ENCODE measurements around the gene SPACA4. TPM values are rescaled to one million over a fixed set of nuclear protein-coding genes. Genes with fewer than 3 reads are reported as not detected.
A peak's percentile ranks its signal among the peaks of the same experiment; 100 is the strongest.

Gene SPACA4
- polyA plus RNA-seq, 1 donor (not counting 4 experiments of a cell fraction or from before 2014, with no cell fraction given): 0.08 TPM

DNA sequence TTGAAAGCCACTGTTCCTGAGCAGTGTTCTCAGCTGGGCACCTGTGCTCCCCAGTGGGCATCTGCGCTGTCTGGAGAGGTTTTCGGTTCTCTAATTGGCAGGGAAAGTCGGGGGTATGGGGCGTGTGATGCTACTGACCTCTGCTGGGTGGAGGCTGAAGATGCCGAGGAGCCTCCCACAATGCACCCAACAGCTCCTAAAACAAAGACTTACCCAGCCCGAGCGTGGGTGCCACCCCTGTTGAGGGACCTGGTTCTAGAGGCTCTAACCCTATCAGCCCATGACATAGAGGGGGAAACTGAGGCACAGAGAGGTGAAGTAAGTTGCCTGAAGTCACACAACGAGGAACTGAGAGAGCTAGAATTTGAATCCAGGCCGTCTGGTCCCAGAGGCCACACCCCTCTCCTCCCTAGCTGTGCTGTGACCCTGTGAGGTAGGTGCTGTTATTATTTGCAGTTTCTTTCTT is 2.3 kb downstream of the SPACA4 start:
- H3K4me2 ChIP-seq (ENCODE audit: control insufficient read depth, extremely low read depth, insufficient read depth, low read depth, low read length): no peak overlapping the region
- H3K36me3 ChIP-seq (ENCODE audit: control insufficient read depth in 2 of 2, extremely low read depth in 1 of 2, insufficient read depth in 2 of 2, low read length in 2 of 2): no peaks in the 10 kb centered on the region
- DNase-seq (ENCODE audit: low read depth, low spot score): no peak
- H3K9me3 ChIP-seq (ENCODE audit: control insufficient read depth, low read depth, low read length): no peaks in the 10 kb centered on the region
- no peak overlapping the region for H3K4me3 ChIP-seq (ENCODE audit: control insufficient read depth in 2 of 3, extremely low read depth in 1 of 3, insufficient read depth in 2 of 3, low read depth in 1 of 3, low read length in 3 of 3)
- dilution Hi-C loops (cut with MboI; ENCODE audit: extremely low pct_ligation_motif_present, low sequenced_read_pairs): no loop called here
- no peaks in the 10 kb centered on the region for H3K4me1 ChIP-seq (ENCODE audit: control insufficient read depth, extremely low read depth, insufficient read depth, low read length)
- no peak overlapping the region for H2AFZ ChIP-seq (ENCODE audit: control insufficient read depth, low read length)
- no peaks in the 10 kb centered on the region for H3K27me3 ChIP-seq (ENCODE audit: control insufficient read depth, extremely low read depth, insufficient read depth, low read length)
- no peak overlapping the region for H3K27ac ChIP-seq (ENCODE audit: control insufficient read depth, insufficient read depth, low read length)
- no peaks in the 10 kb centered on the region for H4K20me1 ChIP-seq (ENCODE audit: control insufficient read depth, extremely low read depth, insufficient read depth, low read length)
- H3K9me1 ChIP-seq (ENCODE audit: control insufficient read depth, extremely low read depth, insufficient read depth, low read length): no peaks in the 10 kb centered on the region
- FAIRE-seq: no peak
- H3K79me2 ChIP-seq (ENCODE audit: control insufficient read depth, insufficient read depth, low read length): no peaks in the 10 kb centered on the region
- no peak overlapping the region for H3K9ac ChIP-seq (ENCODE audit: control insufficient read depth, extremely low read depth, insufficient read depth, low read length)
- TF ChIP-seq CTCF (optimal IDR thresholded peaks at IDR 0.05 in 1 of 3, IDR thresholded peaks at IDR 0.05 in 1 of 3, conservative IDR thresholded peaks at IDR 0.05 in 1 of 3; ENCODE audit: extremely low read depth in 1 of 3, insufficient read depth in 2 of 3, low read length in 3 of 3) (peak; percentile 28 to 64 (median 58)), EZH2 (IDR thresholded peaks at IDR 0.05; ENCODE audit: low read length) (no peak)

DNA sequence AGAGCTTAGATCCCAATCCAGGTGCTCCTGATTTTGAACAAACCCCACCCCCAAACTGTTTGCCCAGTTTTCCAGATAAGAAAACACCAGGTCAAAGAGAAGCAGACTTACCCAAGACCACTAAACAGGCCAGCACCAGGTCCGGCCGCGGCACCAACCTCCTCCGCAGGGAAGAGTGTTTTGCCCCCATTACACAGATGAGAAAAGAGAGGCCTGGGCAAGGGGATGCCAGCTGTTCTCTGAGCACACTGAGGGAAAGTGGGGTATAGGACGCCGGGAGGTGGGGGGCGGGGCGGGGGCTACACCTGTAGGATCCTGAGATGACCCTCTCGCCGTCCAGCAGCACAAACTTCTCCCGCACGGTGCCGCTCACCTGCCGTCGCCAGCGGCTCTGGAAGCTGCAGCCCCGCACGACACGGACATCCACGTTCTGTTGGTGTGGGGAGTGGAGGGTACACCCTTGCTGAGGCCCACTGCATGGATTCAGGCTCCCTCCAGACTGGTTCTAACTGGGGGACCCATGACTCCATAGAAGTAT is 3.1 kb downstream of the SPACA4 start:
- DNase-seq (ENCODE audit: low read depth, low spot score): no peak
- H3K4me2 ChIP-seq (ENCODE audit: control insufficient read depth, extremely low read depth, insufficient read depth, low read depth, low read length): no peak overlapping the region
- no peak overlapping the region for H3K9ac ChIP-seq (ENCODE audit: control insufficient read depth, extremely low read depth, insufficient read depth, low read length)
- H2AFZ ChIP-seq (ENCODE audit: control insufficient read depth, low read length): no peak overlapping the region
- H4K20me1 ChIP-seq (ENCODE audit: control insufficient read depth, extremely low read depth, insufficient read depth, low read length): no peaks in the 10 kb centered on the region
- H3K4me1 ChIP-seq (ENCODE audit: control insufficient read depth, extremely low read depth, insufficient read depth, low read length): peaks cover 2% of the 10 kb centered on the region
- H3K27ac ChIP-seq (ENCODE audit: control insufficient read depth, insufficient read depth, low read length): no peak overlapping the region
- H3K9me3 ChIP-seq (ENCODE audit: control insufficient read depth, low read depth, low read length): no peaks in the 10 kb centered on the region
- H3K9me1 ChIP-seq (ENCODE audit: control insufficient read depth, extremely low read depth, insufficient read depth, low read length): no peaks in the 10 kb centered on the region
- H3K36me3 ChIP-seq (ENCODE audit: control insufficient read depth in 2 of 2, extremely low read depth in 1 of 2, insufficient read depth in 2 of 2, low read length in 2 of 2): no peaks in the 10 kb centered on the region
- TF ChIP-seq CTCF (optimal IDR thresholded peaks at IDR 0.05 in 1 of 3, IDR thresholded peaks at IDR 0.05 in 1 of 3, conservative IDR thresholded peaks at IDR 0.05 in 1 of 3; ENCODE audit: extremely low read depth in 1 of 3, insufficient read depth in 2 of 3, low read length in 3 of 3): no peak
- TF ChIP-seq EZH2 (IDR thresholded peaks at IDR 0.05; ENCODE audit: low read length): no peak
- no peak overlapping the region for H3K4me3 ChIP-seq (ENCODE audit: control insufficient read depth in 2 of 3, extremely low read depth in 1 of 3, insufficient read depth in 2 of 3, low read depth in 1 of 3, low read length in 3 of 3)
- dilution Hi-C loops (cut with MboI; ENCODE audit: extremely low pct_ligation_motif_present, low sequenced_read_pairs): no loop called here
- FAIRE-seq: no peak
- H3K27me3 ChIP-seq (ENCODE audit: control insufficient read depth, extremely low read depth, insufficient read depth, low read length): no peaks in the 10 kb centered on the region
- no peaks in the 10 kb centered on the region for H3K79me2 ChIP-seq (ENCODE audit: control insufficient read depth, insufficient read depth, low read length)
